SK-N-SH (cell line): ENCODE measurements around the gene TMX4. TPM values are rescaled to one million over a fixed set of nuclear protein-coding genes. Genes with fewer than 3 reads are reported as not detected.

Experiments
- CTCF ChIA-PET: fragments of 300-600, 350-600 bp; formaldehyde crosslinking; extraction: SDS; loops from one replicate; lab custom pipeline; 2021; lab: Yijun Ruan, JAX
- POLR2A ChIA-PET: fragments of 350-600 bp; sonication (Branson Sonifier 250); formaldehyde crosslinking; extraction: SDS; loops from one replicate; lab custom pipeline; 2020; ENCODE audit warnings: antibody characterized with exemption, inconsistent platforms; lab: Yijun Ruan, JAX
- DNase-seq: peaks from one replicate; pipeline ENCODE4 v3.0.0; 2012
- H2AFZ ChIP-seq: fragments of 200-600 bp; sonication (generic); 2 replicates; pipeline ENCODE4 v1.8.1; 2016; ENCODE audit warnings: antibody characterized with exemption, mild to moderate bottlenecking, low read depth
- H3F3A ChIP-seq: fragments of 200-600 bp; sonication (generic); replicated peaks from 2 replicates; pipeline ENCODE3; 2016; ENCODE audit warnings: antibody characterized with exemption, mild to moderate bottlenecking; ENCODE audit not compliant: insufficient read depth
- H3K27ac ChIP-seq, 2 experiments: fragments of 200-500 bp in 1 of 2; fragments of 200-600 bp in 1 of 2; sonication (Bioruptor generic) in 1 of 2; sonication (generic), shearing (Covaris generic) in 1 of 2; 2 replicates each; pipeline versions ENCODE4 v1.5.1 to v1.6.1; 2014 to 2016; ENCODE audit warnings: low read depth in 2 of 2, inconsistent platforms in 1 of 2, low read length in 1 of 2, mild to moderate bottlenecking in 1 of 2, mixed read lengths in 1 of 2
- H3K27me3 ChIP-seq: fragments of 200-600 bp; sonication (generic), shearing (Covaris generic); 2 replicates; pipeline ENCODE4 v1.6.1; 2016; ENCODE audit warnings: mixed run types; ENCODE audit not compliant: insufficient read depth
- H3K36me3 ChIP-seq, 2 experiments: fragments of 200-500 bp in 1 of 2; fragments of 200-600 bp in 1 of 2; sonication (Bioruptor generic) in 1 of 2; sonication (generic) in 1 of 2; replicated peaks in 1 of 2; 2 replicates each; pipeline versions ENCODE3 to v1.5.1; 2014 to 2016; ENCODE audit warnings: low read length in 1 of 2, mild to moderate bottlenecking in 1 of 2; ENCODE audit not compliant: insufficient read depth in 2 of 2, control insufficient read depth in 1 of 2
- H3K4me1 ChIP-seq, 2 experiments: fragments of 200-500 bp in 1 of 2; fragments of 200-600 bp in 1 of 2; sonication (Bioruptor generic) in 1 of 2; sonication (generic), shearing (Covaris generic) in 1 of 2; 2 replicates each; pipeline versions ENCODE4 v1.5.1 to v1.6.1; 2014 to 2016; ENCODE audit warnings: low read depth in 1 of 2, low read length in 1 of 2, mixed run types in 1 of 2; ENCODE audit not compliant: insufficient read depth in 2 of 2, control insufficient read depth in 1 of 2
- H3K4me2 ChIP-seq: fragments of 200-600 bp; sonication (generic), shearing (Covaris generic); 2 replicates; pipeline ENCODE4 v1.6.1; 2017; ENCODE audit warnings: mixed run types
- H3K4me3 ChIP-seq, 2 experiments: fragments of 200-500 bp in 1 of 2; fragments of 200-600 bp in 1 of 2; sonication (Bioruptor generic) in 1 of 2; sonication (generic), shearing (Covaris generic) in 1 of 2; 2 replicates each; pipeline versions ENCODE4 v1.5.1 to v1.8.1; 2014 to 2016; ENCODE audit warnings: low read depth in 2 of 2, inconsistent platforms in 1 of 2, low read length in 1 of 2, mild to moderate bottlenecking in 1 of 2, mixed read lengths in 1 of 2, moderate library complexity in 1 of 2
- H3K79me2 ChIP-seq: fragments of 200-600 bp; sonication (generic); 2 replicates; pipeline ENCODE4 v1.8.1; 2017; ENCODE audit warnings: mild to moderate bottlenecking; ENCODE audit not compliant: insufficient read depth
- H3K9ac ChIP-seq: fragments of 200-600 bp; sonication (generic); 2 replicates; pipeline ENCODE4 v1.6.1; 2017; ENCODE audit warnings: mixed run types
- H3K9me2 ChIP-seq: fragments of 200-600 bp; sonication (generic); 2 replicates; pipeline ENCODE4 v1.6.1; 2017; ENCODE audit warnings: mixed run types
- H3K9me3 ChIP-seq: fragments of 200-600 bp; sonication (generic); 2 replicates; pipeline ENCODE4 v1.6.1; 2017; ENCODE audit warnings: mixed run types, mild to moderate bottlenecking, moderate library complexity
- H4K20me1 ChIP-seq: fragments of 200-600 bp; sonication (generic); 2 replicates; pipeline ENCODE4 v1.6.1; 2017; ENCODE audit warnings: mild to moderate bottlenecking, mixed run types; ENCODE audit not compliant: insufficient read depth
- CHD2 ChIP-seq: fragments of 150-350 bp; IDR thresholded peaks from 2 replicates; pipeline ENCODE4 v1.6.1; 2018; ENCODE audit warnings: low read length; ENCODE audit not compliant: partially characterized antibody
- ELF1 ChIP-seq: IDR thresholded peaks from 2 replicates; pipeline ENCODE4 v1.4.0; 2012
- EP300 ChIP-seq, 2 experiments: IDR thresholded peaks; 2 replicates each; pipeline versions ENCODE4 v1.4.0 to v1.6.1; 2012; ENCODE audit warnings: borderline replicate concordance in 1 of 2, low read depth in 1 of 2, low read length in 1 of 2
- EZH2phosphoT487 ChIP-seq: fragments of 200-600 bp; sonication (generic); IDR thresholded peaks from 2 replicates; pipeline ENCODE4 v1.6.1; 2017; ENCODE audit warnings: low read depth, mixed run types, mild to moderate bottlenecking, antibody characterized with exemption, moderate library complexity, borderline replicate concordance
- FOSL2 ChIP-seq: IDR thresholded peaks from 2 replicates; pipeline ENCODE4 v1.4.0; 2012; ENCODE audit warnings: low read depth, mild to moderate bottlenecking, moderate library complexity, borderline replicate concordance
- FOXJ3 ChIP-seq: sonication (generic); formaldehyde crosslinking; IDR thresholded peaks from 2 replicates; pipeline ENCODE4 v1.5.1; 2020; ENCODE audit warnings: mild to moderate bottlenecking, missing genetic modification reagents
- GABPA ChIP-seq: IDR thresholded peaks from 2 replicates; pipeline ENCODE4 v1.4.0; 2012; ENCODE audit warnings: low read depth, mild to moderate bottlenecking
- MAX ChIP-seq: IDR thresholded peaks from 2 replicates; pipeline ENCODE4 v1.4.0; 2012; ENCODE audit warnings: low read depth
- MXI1 ChIP-seq: IDR thresholded peaks from 2 replicates; pipeline ENCODE4 v1.6.1; 2012; ENCODE audit warnings: mild to moderate bottlenecking, low read depth, low read length, improper control_type of control experiment
- NFIC ChIP-seq: IDR thresholded peaks from 2 replicates; pipeline ENCODE4 v1.4.0; 2012; ENCODE audit warnings: borderline replicate concordance
- RCOR1 ChIP-seq: fragments of 150-350 bp; IDR thresholded peaks from 2 replicates; pipeline ENCODE4 v1.6.1; 2017; ENCODE audit warnings: antibody characterized with exemption, low read length
- REST ChIP-seq: IDR thresholded peaks from 2 replicates; pipeline ENCODE4 v1.6.1; 2012; ENCODE audit warnings: mild to moderate bottlenecking, low read depth, low read length, moderate library complexity
- RFX5 ChIP-seq: IDR thresholded peaks from 2 replicates; pipeline ENCODE4 v1.6.1; 2012; ENCODE audit warnings: mild to moderate bottlenecking, improper control_type of control experiment, low read length
- SMC3 ChIP-seq: IDR thresholded peaks from 2 replicates; pipeline ENCODE4 v1.6.1; 2012; ENCODE audit warnings: low read depth, low read length, improper control_type of control experiment
- TAF1 ChIP-seq: IDR thresholded peaks from 2 replicates; pipeline ENCODE4 v1.6.1; 2012; ENCODE audit warnings: low read depth, mild to moderate bottlenecking, low read length, moderate library complexity, borderline replicate concordance
- TCF12 ChIP-seq: IDR thresholded peaks from 2 replicates; pipeline ENCODE4 v1.4.0; 2012
- USF1 ChIP-seq: IDR thresholded peaks from 2 replicates; pipeline ENCODE4 v1.4.0; 2012; ENCODE audit warnings: low read depth, borderline replicate concordance
- USF2 ChIP-seq: fragments of 150-350 bp; IDR thresholded peaks from 2 replicates; pipeline ENCODE4 v1.6.1; 2017; ENCODE audit warnings: antibody characterized with exemption, low read length, low read depth, borderline replicate concordance
- YY1 ChIP-seq: IDR thresholded peaks from 2 replicates; pipeline ENCODE4 v1.4.0; 2012; ENCODE audit warnings: low read depth, mild to moderate bottlenecking
- polyA plus RNA-seq, 3 experiments: library from polyadenylated mRNA; depleted of rRNA; stranded (reverse); fragments of >200 nt; gene quantifications; 2 replicates each; pipeline ENCODE4 v1.2.3, GENCODE V29; 2012

Gene TMX4
- polyA plus RNA-seq, 1 of the 3 experiments (the other 2 are of a cell fraction), result 10.9 TPM

GRCh38 chr20:8002056-8002455, 17.5 kb downstream of the TMX4 start (continued):
- TF ChIP-seq REST (no peak), MXI1 (no peak), EZH2phosphoT487 (no peak), RFX5 (no peak), TCF12 (no peak)

- no peak for DNase-seq
- POLR2A ChIA-PET, result no interaction called here
Measured at GRCh38 chr20:8000796-8001195, 18.8 kb downstream of the TMX4 start.

More at GRCh38 chr20:8000796-8001195, 18.8 kb downstream of the TMX4 start:
- Histone ChIP-seq H3K9ac (no peak overlapping the region), H3K9me3 (no peaks in the 10 kb centered on the region), H2AFZ (no peak overlapping the region), H3F3A (no peaks in the 10 kb centered on the region), H3K27ac (no peak overlapping the region), H3K79me2 (no peaks in the 10 kb centered on the region), H3K4me2 (no peak overlapping the region), H4K20me1 (no peaks in the 10 kb centered on the region), H3K36me3 (peaks cover 29 to 72% of the 10 kb centered on the region in 2 experiments), H3K4me1 (no peaks in the 10 kb centered on the region; a peak in 1 of 4 replicates), H3K9me2 (no peaks in the 10 kb centered on the region), H3K4me3 (no peak overlapping the region), H3K27me3 (no peaks in the 10 kb centered on the region)
- CTCF ChIA-PET, result interaction anchor here (1.1 to 1.3 kb wide), 2 partner anchors 12 to 20 kb away, joined by 3 read pairs; no protein-coding TSS in a partner anchor
- TF ChIP-seq USF2 (no peak), TCF12 (no peak), ELF1 (no peak), EZH2phosphoT487 (no peak), EP300 (IDR thresholded peaks at IDR 0.05; ENCODE audit: borderline replicate concordance in 1 of 2, low read depth in 1 of 2, low read length in 1 of 2) (no peak), USF1 (no peak), RCOR1 (no peak), CHD2 (no peak), SMC3 (no peak), YY1 (no peak), TAF1 (no peak), FOSL2 (no peak), FOXJ3 (no peak), GABPA (no peak), MXI1 (no peak), MAX (no peak), NFIC (no peak)
